ENCODE data around the gene NPTX1.

Gene NPTX1

GRCh38 chr17:80424878-80425765 is 51.3 kb downstream of the NPTX1 start:
- Mint-ChIP-seq H3K27ac (no peak overlapping the region), H3K4me3 (no peak overlapping the region), H3K9me3 (no peaks in the 10 kb centered on the region), H3K4me1 (peaks cover 32% of the 10 kb centered on the region), H3K27me3 (no peaks in the 10 kb centered on the region), H3K36me3 (no peaks in the 10 kb centered on the region)
- no peak for ATAC-seq

GRCh38 chr17:80424261-80424660 is 52.1 kb downstream of the NPTX1 start:
- H3K36me3 Mint-ChIP-seq, result peaks cover 8% of the 10 kb centered on the region
- H3K27ac Mint-ChIP-seq, result peak overlapping the region; percentile 8
- H3K4me1 Mint-ChIP-seq, result peaks cover 38% of the 10 kb centered on the region
- H3K9me3 Mint-ChIP-seq, result no peaks in the 10 kb centered on the region
- no peak overlapping the region for H3K4me3 Mint-ChIP-seq
- no peaks in the 10 kb centered on the region for H3K27me3 Mint-ChIP-seq
- no peak for ATAC-seq

- Mint-ChIP-seq H3K9me3 (no peaks in the 10 kb centered on the region), H3K27ac (peak overlapping the region; percentile 8)
These were observed 52.7 kb downstream of the NPTX1 start for GRCh38 chr17:80423536-80424225.

GRCh38 chr17:80422981-80423380 is 53.4 kb downstream of the NPTX1 start:
- H3K9me3 Mint-ChIP-seq, result no peaks in the 10 kb centered on the region
- H3K36me3 Mint-ChIP-seq, result peaks cover 17% of the 10 kb centered on the region
- H3K4me3 Mint-ChIP-seq, result no peak overlapping the region
- ATAC-seq, result no peak
- H3K27ac Mint-ChIP-seq, result peak overlapping the region; percentile 31
- H3K27me3 Mint-ChIP-seq, result no peaks in the 10 kb centered on the region
- peaks cover 41% of the 10 kb centered on the region for H3K4me1 Mint-ChIP-seq

More at GRCh38 chr17:80423536-80424225, 52.7 kb downstream of the NPTX1 start:
- Mint-ChIP-seq H3K27me3 (no peaks in the 10 kb centered on the region), H3K36me3 (peaks cover 10% of the 10 kb centered on the region), H3K4me1 (peaks cover 38% of the 10 kb centered on the region), H3K4me3 (no peak overlapping the region)
- ATAC-seq, result no peak

GRCh38 chr17:80422276-80422675 is 54.1 kb downstream of the NPTX1 start:
- H3K9me3 Mint-ChIP-seq, result no peaks in the 10 kb centered on the region
- ATAC-seq, result no peak
- H3K27ac Mint-ChIP-seq, result peak overlapping the region; percentile 31
- H3K4me1 Mint-ChIP-seq, result peaks cover 47% of the 10 kb centered on the region
- peaks cover 21% of the 10 kb centered on the region for H3K36me3 Mint-ChIP-seq
- no peak overlapping the region for H3K4me3 Mint-ChIP-seq
- no peaks in the 10 kb centered on the region for H3K27me3 Mint-ChIP-seq

GRCh38 chr17:80421381-80422090 is 54.9 kb downstream of the NPTX1 start:
- Mint-ChIP-seq H3K27me3 (no peaks in the 10 kb centered on the region), H3K4me3 (no peak overlapping the region), H3K27ac (no peak overlapping the region), H3K36me3 (peaks cover 21% of the 10 kb centered on the region), H3K9me3 (no peaks in the 10 kb centered on the region), H3K4me1 (peaks cover 47% of the 10 kb centered on the region)
- ATAC-seq, result no peak

- H3K4me1 Mint-ChIP-seq, result peaks cover 49% of the 10 kb centered on the region
- peaks cover 21% of the 10 kb centered on the region for H3K36me3 Mint-ChIP-seq
- ATAC-seq, result no peak
- H3K4me3 Mint-ChIP-seq, result no peak overlapping the region
- no peak overlapping the region for H3K27ac Mint-ChIP-seq
- H3K9me3 Mint-ChIP-seq, result no peaks in the 10 kb centered on the region
- H3K27me3 Mint-ChIP-seq, result peaks cover 4% of the 10 kb centered on the region
These were observed 57.2 kb downstream of the NPTX1 start for GRCh38 chr17:80419255-80419654.

- peaks cover 10% of the 10 kb centered on the region for H3K27me3 Mint-ChIP-seq
- ATAC-seq, result no peak
- no peaks in the 10 kb centered on the region for H3K9me3 Mint-ChIP-seq
- peaks cover 21% of the 10 kb centered on the region for H3K36me3 Mint-ChIP-seq
- no peak overlapping the region for H3K27ac Mint-ChIP-seq
- no peak overlapping the region for H3K4me3 Mint-ChIP-seq
- H3K4me1 Mint-ChIP-seq, result peaks cover 47% of the 10 kb centered on the region
These were observed 57.8 kb downstream of the NPTX1 start for GRCh38 chr17:80418589-80418988.

Measured in stimulated activated memory B cell treated with anti-CD40 and anti-IgM and Interleukin-4, amounts not matched to agents 10 μg/mL and 1 μg/mL and 100 μg/mL, for 72 hours (primary cell).